HepG2 (cell line): ENCODE measurements around the gene SAA2. TPM values are rescaled to one million over a fixed set of nuclear protein-coding genes. Genes with fewer than 3 reads are reported as not detected.
A peak's percentile ranks its signal among the peaks of the same experiment; 100 is the strongest.

ENCODE experiments used
- ATAC-seq: fragments of 200-7000 bp; cut with Tn5 transposase; 3 replicates; pipeline ENCODE4 v1.9.1; 2020; ENCODE audit warnings: mild to moderate bottlenecking, moderate library complexity
- BruUV-seq: library from RNA; stranded (reverse); fragments of 400-500 nt; replicated peaks from 2 replicates; lab custom pipeline; 2021; lab: Mats Ljungman, UMichigan
- CTCF ChIA-PET: fragments of 300-600 bp; formaldehyde crosslinking; extraction: SDS; loops from one replicate; lab custom pipeline; 2021; ENCODE audit warnings: low total read pairs, inconsistent platforms, low intra/inter-chr PET ratio; lab: Yijun Ruan, JAX
- POLR2A ChIA-PET: fragments of 350-600 bp; sonication (Branson Sonifier 250); formaldehyde crosslinking; loops from one replicate; lab custom pipeline; 2020; ENCODE audit warnings: antibody characterized with exemption, inconsistent platforms; lab: Yijun Ruan, JAX
- DNase-seq: peaks from one replicate; pipeline ENCODE4 v3.0.0-alpha.2; 2015; ENCODE audit warnings: low spot score
- FAIRE-seq: peaks from 3 replicates; lab custom pipeline; 2011; peaks lifted over from hg19 to GRCh38; lab: Jason Lieb, UNC
- H2AFZ ChIP-seq: one replicate; pipeline ENCODE4 v1.6.1; 2011; ENCODE audit warnings: low read length, inconsistent platforms
- H3K27ac ChIP-seq: fragments of 300-600 bp; 3 replicates; pipeline ENCODE4 v1.8.0; 2011; ENCODE audit warnings: mixed run types, mild to moderate bottlenecking, mixed read lengths, low read length, inconsistent platforms; ENCODE audit not compliant: insufficient read depth; ENCODE audit errors: extremely low read length
- H3K27me3 ChIP-seq, 2 experiments: fragments of 200-600 bp in 1 of 2; 2 replicates in 1 of 2; 3 replicates in 1 of 2; pipeline versions ENCODE4 v1.6.0 to v1.8.0; 2011; ENCODE audit warnings: low read length in 2 of 2, mild to moderate bottlenecking in 2 of 2, moderate library complexity in 2 of 2, inconsistent platforms in 1 of 2; ENCODE audit not compliant: insufficient read depth in 2 of 2, control insufficient read depth in 1 of 2
- H3K36me3 ChIP-seq, 2 experiments: fragments of 200-600 bp in 1 of 2; replicated peaks in 1 of 2; 2 replicates in 1 of 2; 3 replicates in 1 of 2; pipeline versions ENCODE4 v1.5.1 to v1.8.0; 2011; ENCODE audit warnings: low read length in 2 of 2, inconsistent platforms in 1 of 2; ENCODE audit not compliant: insufficient read depth in 2 of 2, control insufficient read depth in 1 of 2
- H3K4me1 ChIP-seq: 2 replicates; pipeline ENCODE4 v1.5.1; 2012; ENCODE audit warnings: low read length, inconsistent platforms; ENCODE audit not compliant: insufficient read depth
- H3K4me2 ChIP-seq: 2 replicates; pipeline ENCODE4 v1.6.0; 2011; ENCODE audit warnings: low read depth, low read length, inconsistent platforms
- H3K4me3 ChIP-seq, 3 experiments: fragments of 200-600 bp in 1 of 3; sonication (generic), shearing (Covaris generic) in 1 of 3; replicated peaks in 1 of 3; 2 replicates each; pipeline ENCODE4 v1.5.1; 2011 to 2016; ENCODE audit warnings: low read length in 3 of 3, inconsistent platforms in 2 of 3, low read depth in 2 of 3, mild to moderate bottlenecking in 2 of 3, control low read depth in 1 of 3, mixed read lengths in 1 of 3; ENCODE audit not compliant: insufficient read depth in 1 of 3
- H3K79me2 ChIP-seq: one replicate; pipeline ENCODE4 v1.6.1; 2011; ENCODE audit warnings: low read length, inconsistent platforms; ENCODE audit not compliant: insufficient read depth
- H3K9ac ChIP-seq: 2 replicates; pipeline ENCODE4 v1.6.0; 2011; ENCODE audit warnings: mild to moderate bottlenecking, low read depth, low read length, inconsistent platforms; ENCODE audit not compliant: insufficient read depth
- H3K9me3 ChIP-seq: 2 replicates; pipeline ENCODE4 v1.5.1; 2012; ENCODE audit warnings: mild to moderate bottlenecking, low read length
- H4K20me1 ChIP-seq: 2 replicates; pipeline ENCODE4 v1.6.0; 2011; ENCODE audit warnings: inconsistent platforms, mild to moderate bottlenecking, low read length, moderate library complexity; ENCODE audit not compliant: insufficient read depth
- CHD2 ChIP-seq: IDR thresholded peaks from 2 replicates; pipeline ENCODE4 v1.6.1; 2011; ENCODE audit warnings: low read depth, low read length, improper control_type of control experiment
- DBP ChIP-seq: sonication (generic); formaldehyde crosslinking; IDR thresholded peaks from 2 replicates; pipeline ENCODE4 v1.4.0; 2020; ENCODE audit warnings: missing genetic modification reagents; ENCODE audit errors: not compliant biosample characterization
- ELK4 ChIP-seq: sonication (generic); formaldehyde crosslinking; IDR thresholded peaks from 2 replicates; pipeline ENCODE4 v1.9.0; 2021; ENCODE audit warnings: missing genetic modification reagents, borderline replicate concordance
- ETV6 ChIP-seq: sonication (generic); formaldehyde crosslinking; conservative IDR thresholded peaks from 2 replicates; pipeline ENCODE4 v1.4.0; 2020; ENCODE audit warnings: missing genetic modification reagents
- LCORL ChIP-seq, 2 experiments: fragments of 450-650 bp in 1 of 2; sonication (generic) in 1 of 2; formaldehyde crosslinking in 1 of 2; IDR thresholded peaks; 2 replicates each; pipeline versions ENCODE4 v1.5.0 to v1.6.1; 2017 to 2020; ENCODE audit warnings: antibody characterized with exemption in 1 of 2, missing genetic modification reagents in 1 of 2
- LRRFIP1 ChIP-seq: sonication (generic); formaldehyde crosslinking; conservative IDR thresholded peaks from 2 replicates; pipeline ENCODE4 v1.4.0; 2020; ENCODE audit warnings: missing genetic modification reagents
- MAFF ChIP-seq: IDR thresholded peaks from 2 replicates; pipeline ENCODE4 v1.6.1; 2011; ENCODE audit warnings: low read depth, low read length, improper control_type of control experiment
- MYNN ChIP-seq: sonication (generic); formaldehyde crosslinking; IDR thresholded peaks from 2 replicates; pipeline ENCODE4 v1.4.0; 2020; ENCODE audit warnings: mild to moderate bottlenecking, low read depth, missing genetic modification reagents
- NFYB ChIP-seq: sonication (generic); formaldehyde crosslinking; IDR thresholded peaks from 2 replicates; pipeline ENCODE4 v1.4.0; 2020; ENCODE audit warnings: missing genetic modification reagents
- PAX8 ChIP-seq: sonication (generic); formaldehyde crosslinking; IDR thresholded peaks from 2 replicates; pipeline ENCODE4 v1.8.0; 2022; ENCODE audit warnings: mild to moderate bottlenecking, missing genetic modification reagents, borderline replicate concordance
- ZBTB14 ChIP-seq: sonication (generic); formaldehyde crosslinking; IDR thresholded peaks from 2 replicates; pipeline ENCODE4 v1.4.0; 2020; ENCODE audit warnings: missing genetic modification reagents
- ZBTB25 ChIP-seq: IDR thresholded peaks from 2 replicates; pipeline ENCODE4 v1.6.1; 2018; ENCODE audit warnings: missing genetic modification reagents
- ZC3H4 ChIP-seq: sonication (generic); formaldehyde crosslinking; IDR thresholded peaks from 2 replicates; pipeline ENCODE4 v1.4.0; 2020; ENCODE audit warnings: missing genetic modification reagents, borderline replicate concordance
- ZNF234 ChIP-seq: sonication (generic); formaldehyde crosslinking; conservative IDR thresholded peaks from 2 replicates; pipeline ENCODE4 v1.5.1; 2020; ENCODE audit warnings: mild to moderate bottlenecking, missing genetic modification reagents
- ZNF570 ChIP-seq: sonication (generic); formaldehyde crosslinking; IDR thresholded peaks from 2 replicates; pipeline ENCODE4 v1.4.0; 2020; ENCODE audit warnings: mild to moderate bottlenecking, missing genetic modification reagents, borderline replicate concordance
- ZNF775 ChIP-seq: sonication (generic); formaldehyde crosslinking; IDR thresholded peaks from 2 replicates; pipeline ENCODE4 v1.4.0; 2020; ENCODE audit warnings: missing genetic modification reagents, mild to moderate bottlenecking, moderate library complexity, borderline replicate concordance
- ZNF792 ChIP-seq: IDR thresholded peaks from 2 replicates; pipeline ENCODE4 v1.6.1; 2016
- WGBS: methylation state at CpG from one replicate; pipeline ENCODE4 v1.1.6; 2017; ENCODE audit warnings: low lambda C conversion rate; 5-methylcytosine and 5-hydroxymethylcytosine counted together
- in situ Hi-C: cut with HindIII; loops from 2 replicates; pipeline ENCODE4 v1.10.0; 2017; ENCODE audit warnings: low pct_unique_long_range_greater_than_20kb; ENCODE audit not compliant: extremely low pct_ligation_motif_present
- intact Hi-C: fragments of 100-400 bp; cut with micrococcal nuclease; formaldehyde crosslinking; loops from one replicate; pipeline ENCODE4 v1.10.0; 2022; ENCODE audit not compliant: unreplicated experiment
- polyA plus RNA-seq, 8 experiments: library from polyadenylated mRNA; depleted of rRNA in 3 of 8; stranded (reverse) in 7 of 8; unstranded in 1 of 8; fragments of >200 nt; fragmentation: Illumina TruSeq in 4 of 8; extraction: Trizol in 4 of 8; gene quantifications; 2 replicates each; pipeline versions ENCODE4 v1.2.1 to v1.2.3, GENCODE V29; 2011 to 2016; ENCODE audit warnings: low read depth in 4 of 8, missing spikeins in 1 of 8, mixed read lengths in 1 of 8; ENCODE audit not compliant: insufficient read depth in 1 of 8
- total RNA-seq, 5 experiments: library from RNA; depleted of rRNA; stranded (reverse); fragments of >200 nt; fragmentation: Illumina TruSeq; extraction: Trizol; gene quantifications; 2 replicates each; pipeline ENCODE4 v1.2.3, GENCODE V29; 2016; ENCODE audit warnings: low read depth in 1 of 5

Gene SAA2
- total and polyA plus RNA-seq, 2 of the 13 experiments (the other 11 are each of a cell fraction or from before 2014, with no cell fraction given): 0.27 TPM; not detected in 1

GRCh38 chr11:18204771-18205170 lies 43.7 kb downstream of the SAA2 start (continued):
- TF ChIP-seq ZBTB25 (CRISPR knock-in tag) (no peak), PAX8 (no peak), LCORL (IDR thresholded peaks at IDR 0.05) (no peak), LCORL (CRISPR knock-in tag; IDR thresholded peaks at IDR 0.05) (no peak), ELK4 (CRISPR knock-in tag) (no peak), MYNN (CRISPR knock-in tag) (no peak), ETV6 (CRISPR knock-in tag) (no peak), MAFF (no peak), ZNF234 (CRISPR knock-in tag) (no peak)
- TF ChIP-seq, all 625 proteins: peak for 0

- H3K27ac ChIP-seq: no peak overlapping the region
- FAIRE-seq (no peak), DNase-seq (no peak), ATAC-seq (peak; percentile 60)
- no peak overlapping the region for H3K4me3 ChIP-seq
- peaks cover 0 to 4% of the 10 kb centered on the region in 2 experiments; a peak in 1 of 5 replicates for H3K27me3 ChIP-seq
- H2AFZ ChIP-seq: no peak overlapping the region
- no peaks in the 10 kb centered on the region for H3K9me3 ChIP-seq
- ChIA-PET POLR2A (no interaction called here), CTCF (interaction anchor here (1.4 to 3.2 kb wide), 2 partner anchors 33 to 89 kb away, joined by 4 to 28 read pairs; no protein-coding TSS in a partner anchor)
- H3K79me2 ChIP-seq: no peaks in the 10 kb centered on the region
- H3K9ac ChIP-seq: no peak overlapping the region
- 40% methylated on average over 1 of the region's 3 CpGs for WGBS
- no peaks in the 10 kb centered on the region for H3K36me3 ChIP-seq
- H3K4me1 ChIP-seq: 0 out of 2 replicates have a peak, but pooled peaks cover 8% of the 10 kb centered on the region
- no TSS peak for BruUV-seq
- intact Hi-C loops (no loop called here), in situ Hi-C loops (loop anchor here (5.0 kb wide), 1 partner anchor 87 kb away; no protein-coding TSS in a partner anchor)
- no peak overlapping the region for H3K4me2 ChIP-seq
- no peaks in the 10 kb centered on the region for H4K20me1 ChIP-seq
- TF ChIP-seq LRRFIP1 (no peak), ZNF792 (CRISPR knock-in tag) (no peak), ZBTB14 (no peak), CHD2 (no peak), ZNF775 (CRISPR knock-in tag) (no peak), DBP (CRISPR knock-in tag) (no peak), NFYB (CRISPR knock-in tag) (no peak), ZNF570 (CRISPR knock-in tag) (no peak), ZC3H4 (CRISPR knock-in tag) (no peak)
Observed at GRCh38 chr11:18204220-18204619, 44.2 kb downstream of the SAA2 start.
